ENCODE measurements around the gene NME3.

DNA sequence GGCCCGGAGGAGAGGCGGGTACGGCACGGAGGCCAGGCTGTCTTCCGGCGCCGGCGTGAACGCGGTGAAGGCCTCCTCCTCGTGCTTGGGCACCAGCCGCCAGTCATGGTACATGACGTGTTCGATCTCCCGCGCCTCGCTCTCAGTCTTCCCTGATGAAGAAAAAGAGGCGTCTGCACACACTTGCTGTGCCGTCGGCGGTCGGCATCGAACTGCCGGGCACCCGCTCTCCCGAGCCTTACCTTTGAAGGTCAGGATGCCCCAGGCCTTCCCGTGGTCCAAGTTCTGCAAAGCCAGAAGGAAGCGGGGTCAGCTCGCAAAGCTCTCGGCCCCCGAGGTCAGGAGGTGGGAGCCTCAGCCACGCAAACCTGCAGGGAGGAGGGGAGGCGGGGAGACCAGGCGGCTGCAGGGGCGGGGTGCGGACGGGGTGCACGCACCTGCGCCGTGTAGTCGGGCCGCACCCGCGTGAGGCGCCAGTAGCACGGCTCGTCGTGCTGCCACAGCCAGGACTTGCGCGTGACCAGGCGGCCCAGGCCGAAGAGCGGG lies 1.1 kb upstream of the NME3 start, which contains the start of gene EME2:
- TF ChIP-seq MAX (IDR thresholded peaks at IDR 0.05) (no peak), RAD21 (IDR thresholded peaks at IDR 0.05) (no peak), SP1 (IDR thresholded peaks at IDR 0.05) (no peak)
- TF ChIP-seq, protein P1, sequence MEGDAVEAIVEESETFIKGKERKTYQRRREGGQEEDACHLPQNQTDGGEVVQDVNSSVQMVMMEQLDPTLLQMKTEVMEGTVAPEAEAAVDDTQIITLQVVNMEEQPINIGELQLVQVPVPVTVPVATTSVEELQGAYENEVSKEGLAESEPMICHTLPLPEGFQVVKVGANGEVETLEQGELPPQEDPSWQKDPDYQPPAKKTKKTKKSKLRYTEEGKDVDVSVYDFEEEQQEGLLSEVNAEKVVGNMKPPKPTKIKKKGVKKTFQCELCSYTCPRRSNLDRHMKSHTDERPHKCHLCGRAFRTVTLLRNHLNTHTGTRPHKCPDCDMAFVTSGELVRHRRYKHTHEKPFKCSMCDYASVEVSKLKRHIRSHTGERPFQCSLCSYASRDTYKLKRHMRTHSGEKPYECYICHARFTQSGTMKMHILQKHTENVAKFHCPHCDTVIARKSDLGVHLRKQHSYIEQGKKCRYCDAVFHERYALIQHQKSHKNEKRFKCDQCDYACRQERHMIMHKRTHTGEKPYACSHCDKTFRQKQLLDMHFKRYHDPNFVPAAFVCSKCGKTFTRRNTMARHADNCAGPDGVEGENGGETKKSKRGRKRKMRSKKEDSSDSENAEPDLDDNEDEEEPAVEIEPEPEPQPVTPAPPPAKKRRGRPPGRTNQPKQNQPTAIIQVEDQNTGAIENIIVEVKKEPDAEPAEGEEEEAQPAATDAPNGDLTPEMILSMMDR (IDR thresholded peaks at IDR 0.05; ENCODE audit: low read depth, low read length, missing input control), result no peak
